ENCODE results near the gene GBP1.
"Not testable (repeated sequence)": the region's sequence is repeated elsewhere in the genome, so short reads cannot be mapped to it uniquely, and the experiment has no call there.

Gene GBP1

DNA sequence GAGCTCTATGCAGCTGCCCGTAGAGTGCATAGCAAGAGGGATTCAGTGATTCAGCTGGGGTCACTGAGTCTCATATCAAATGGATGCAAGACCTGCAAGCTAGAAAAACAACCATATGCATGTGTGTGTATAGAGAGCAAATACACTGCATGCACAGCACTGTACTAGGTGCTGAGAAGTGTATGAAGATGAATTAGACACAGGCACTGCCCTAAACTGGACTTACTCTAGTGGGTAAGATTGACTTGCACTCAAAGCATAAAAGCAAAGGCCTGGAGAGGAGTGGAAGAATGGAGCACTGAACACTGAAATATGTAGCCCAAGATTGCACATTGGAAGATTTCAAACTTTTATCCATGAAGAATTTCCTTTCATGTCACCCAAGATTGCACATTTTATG, 5.5 kb upstream of the GBP1 start:
- no peak for TF ChIP-seq POLR2A (IDR thresholded peaks at IDR 0.05; ENCODE audit: low read depth, low read length)
- no peak for DNase-seq (ENCODE audit: insufficient read length, low spot score)
- peak; percentile 23 for FAIRE-seq

DNA sequence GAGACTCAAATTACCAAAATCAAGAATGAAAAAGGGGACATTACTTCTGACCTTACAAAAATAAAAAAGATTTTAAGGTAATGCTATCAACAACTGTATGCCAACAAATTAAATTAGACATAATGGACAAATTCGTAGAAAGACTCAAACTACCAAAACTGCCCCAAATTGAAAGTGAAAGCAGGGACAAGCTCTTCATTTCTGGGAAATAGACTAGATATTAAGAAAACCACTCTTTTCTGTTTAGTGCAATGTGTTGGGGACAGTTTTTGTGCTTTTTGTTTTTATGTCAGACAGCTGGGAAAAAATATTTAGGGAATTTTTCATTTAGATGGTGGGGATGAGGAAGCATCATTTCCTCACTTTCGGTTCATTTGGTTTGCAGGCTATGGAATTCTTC, 4.9 kb upstream of the GBP1 start:
- DNase-seq (ENCODE audit: insufficient read length, low spot score) (no peak), FAIRE-seq (no peak)
- TF ChIP-seq POLR2A (IDR thresholded peaks at IDR 0.05; ENCODE audit: low read depth, low read length): no peak

- FAIRE-seq (peak; percentile 69), DNase-seq (ENCODE audit: insufficient read length, low spot score) (no peak)
These were observed 3.3 kb upstream of the GBP1 start for GRCh38 chr1:89068291-89068690.

GRCh38 chr1:89064632-89065031, 376 bp downstream of the GBP1 start:
- TF ChIP-seq POLR2A (IDR thresholded peaks at IDR 0.05; ENCODE audit: low read depth, low read length): no peak
- FAIRE-seq: no peak
- DNase-seq (ENCODE audit: insufficient read length, low spot score): no peak

More at GRCh38 chr1:89068291-89068690, 3.3 kb upstream of the GBP1 start:
- TF ChIP-seq POLR2A (IDR thresholded peaks at IDR 0.05; ENCODE audit: low read depth, low read length): no peak

GRCh38 chr1:89063094-89063493, 1.9 kb downstream of the GBP1 start:
- FAIRE-seq: no peak
- no peak for TF ChIP-seq POLR2A (IDR thresholded peaks at IDR 0.05; ENCODE audit: low read depth, low read length)
- DNase-seq (ENCODE audit: insufficient read length, low spot score): no peak

- TF ChIP-seq POLR2A (IDR thresholded peaks at IDR 0.05; ENCODE audit: low read depth, low read length): no peak
- DNase-seq (ENCODE audit: insufficient read length, low spot score): no peak
- FAIRE-seq: no peak
These were observed 4.9 kb downstream of the GBP1 start for GRCh38 chr1:89060091-89060490.

DNA sequence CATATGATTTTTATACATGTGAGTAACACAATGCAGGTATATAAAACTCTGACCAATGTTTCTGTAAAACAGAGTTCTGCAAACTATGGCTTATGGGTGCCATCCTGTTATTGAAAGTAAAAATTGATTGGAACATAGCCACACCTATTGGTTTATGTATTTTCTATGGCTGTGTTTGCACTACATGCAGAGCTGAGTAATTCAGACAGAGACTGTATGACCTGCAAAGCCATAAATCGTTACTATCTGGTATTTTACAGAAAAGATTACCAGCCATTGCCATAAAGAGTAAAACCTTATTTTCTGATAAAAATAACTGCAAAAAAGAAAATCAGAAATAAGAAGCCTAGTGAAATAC, 13.1 kb downstream of the GBP1 start:
- no peak for FAIRE-seq
- no peak for DNase-seq (ENCODE audit: insufficient read length, low spot score)
- no peak for TF ChIP-seq POLR2A (IDR thresholded peaks at IDR 0.05; ENCODE audit: low read depth, low read length)

GRCh38 chr1:89051300-89051954, 13.6 kb downstream of the GBP1 start:
- no peak for FAIRE-seq
- DNase-seq (ENCODE audit: insufficient read length, low spot score): no peak
- no peak for TF ChIP-seq POLR2A (IDR thresholded peaks at IDR 0.05; ENCODE audit: low read depth, low read length)

GRCh38 chr1:89050649-89051033, 14.4 kb downstream of the GBP1 start:
- no peak for TF ChIP-seq POLR2A (IDR thresholded peaks at IDR 0.05; ENCODE audit: low read depth, low read length)
- no peak for DNase-seq (ENCODE audit: insufficient read length, low spot score)
- FAIRE-seq: no peak

DNA sequence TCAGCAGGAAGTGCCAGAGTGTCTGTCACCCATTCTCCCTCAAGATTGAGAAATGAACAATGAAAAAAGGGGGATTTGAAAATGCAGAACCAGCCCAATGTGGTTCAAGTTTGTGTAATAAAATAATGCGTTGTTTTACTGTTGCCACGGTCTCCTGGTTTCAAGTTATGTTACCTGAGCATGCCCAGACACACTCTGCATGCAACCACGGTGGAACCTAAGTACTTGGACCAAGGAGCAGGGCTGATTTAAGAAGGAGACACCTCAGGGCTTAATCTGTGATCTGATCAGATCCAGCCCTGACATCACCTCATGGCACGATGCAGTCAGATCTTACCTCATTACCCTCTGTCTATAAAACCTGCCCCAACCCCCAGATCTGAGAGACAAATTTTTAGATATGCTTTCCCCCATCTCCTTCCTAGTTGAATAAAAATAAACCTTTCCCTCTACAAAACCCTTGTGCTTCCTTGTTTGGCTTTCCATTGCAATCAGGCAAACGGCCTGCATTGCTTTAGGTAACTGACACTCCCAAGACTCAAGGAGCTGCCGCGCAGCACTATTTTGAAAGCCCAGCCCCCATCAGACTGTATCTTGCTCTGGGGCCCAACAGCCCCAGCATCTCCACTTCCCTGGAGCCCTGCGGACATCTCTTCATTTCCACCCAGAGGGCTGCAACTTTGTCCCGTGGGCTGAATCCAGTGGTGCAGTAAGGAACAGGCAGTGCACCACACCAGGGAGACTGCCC, 14.9 kb downstream of the GBP1 start:
- not testable (repeated sequence) for DNase-seq (ENCODE audit: insufficient read length, low spot score); FAIRE-seq

DNA sequence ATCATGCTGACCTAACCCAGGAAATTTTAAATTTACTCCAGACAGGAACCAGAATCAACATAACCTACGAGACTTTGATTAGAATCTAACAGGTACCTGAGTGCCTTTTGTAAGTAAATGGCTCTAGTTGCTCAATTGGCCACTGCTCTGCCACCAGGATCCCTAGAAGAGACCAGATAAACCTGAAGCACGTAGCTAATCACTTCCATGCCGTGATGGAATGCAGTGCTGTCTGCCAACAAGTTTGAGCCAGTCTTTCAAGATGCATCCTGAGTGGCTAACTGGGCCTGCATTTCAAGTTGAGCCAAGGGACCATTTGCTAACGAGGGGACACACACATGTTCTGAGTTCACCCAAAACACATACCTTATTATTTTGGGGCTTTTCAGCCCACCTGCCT, 15.8 kb downstream of the GBP1 start:
- not testable (repeated sequence) for FAIRE-seq; DNase-seq (ENCODE audit: insufficient read length, low spot score)

DNA sequence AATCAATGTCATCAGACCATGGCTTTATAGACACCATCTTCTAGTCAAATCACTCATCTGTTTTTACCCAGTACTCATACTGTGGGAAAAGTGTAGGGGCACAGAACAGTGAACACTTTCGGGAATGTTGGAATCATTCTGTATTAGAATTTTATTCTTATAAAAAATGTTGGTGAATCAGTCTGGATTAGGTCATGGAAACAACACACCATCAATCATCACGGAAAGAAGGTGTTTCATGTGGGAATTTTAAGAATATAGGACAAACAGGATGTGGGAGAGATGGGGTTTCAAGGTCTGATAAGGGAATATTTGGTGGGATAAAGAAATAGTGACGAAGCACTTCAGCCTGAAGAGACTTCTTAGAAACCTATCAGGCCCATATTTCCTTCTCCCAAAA, 17.3 kb downstream of the GBP1 start:
- FAIRE-seq (no peak), DNase-seq (ENCODE audit: insufficient read length, low spot score) (no peak)
- TF ChIP-seq POLR2A (IDR thresholded peaks at IDR 0.05; ENCODE audit: low read depth, low read length): no peak

DNA sequence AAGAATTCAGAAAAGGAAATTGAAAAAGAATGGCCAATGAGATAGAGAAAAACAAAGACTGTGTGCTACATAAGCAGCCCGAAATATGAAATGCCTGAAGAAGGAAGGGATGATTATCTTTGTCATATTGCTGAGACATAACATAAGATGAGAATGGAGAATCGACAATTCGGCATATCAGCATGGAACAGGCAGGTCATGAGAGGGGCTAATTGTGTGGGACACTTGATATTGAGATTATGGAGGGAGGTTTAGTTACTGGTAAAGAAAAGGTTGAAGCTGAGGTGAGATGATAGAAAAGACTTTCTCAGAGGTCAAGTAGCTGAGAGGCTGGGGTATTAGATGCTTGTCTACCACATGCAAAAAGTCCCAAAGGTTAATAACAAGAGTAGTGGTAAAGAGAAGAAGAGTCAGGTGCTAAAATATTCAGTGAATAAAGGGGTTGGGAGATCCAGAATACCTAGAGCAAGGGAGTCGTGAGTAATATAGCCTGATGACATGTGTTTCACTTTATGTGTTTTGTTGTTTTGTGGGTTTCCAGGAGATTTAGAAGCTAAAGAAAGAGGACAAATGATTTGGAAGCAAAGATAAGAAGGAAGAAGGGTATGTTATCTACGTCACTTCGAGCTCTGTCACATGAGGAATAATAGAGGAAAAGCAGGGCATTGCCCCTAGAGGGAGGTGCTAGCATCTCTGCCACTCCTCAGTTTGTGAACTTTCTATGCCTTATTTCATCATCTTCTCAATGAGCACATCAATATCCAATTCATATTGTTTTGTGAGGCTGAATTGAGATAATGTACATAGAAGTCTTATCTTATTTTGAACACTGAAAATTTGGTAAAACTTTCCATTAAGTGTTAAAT, 18.5 kb downstream of the GBP1 start:
- DNase-seq (ENCODE audit: insufficient read length, low spot score); FAIRE-seq: not testable (repeated sequence)

GRCh38 chr1:89044970-89045721, 19.9 kb downstream of the GBP1 start:
- DNase-seq (ENCODE audit: insufficient read length, low spot score): no peak
- TF ChIP-seq POLR2A (IDR thresholded peaks at IDR 0.05; ENCODE audit: low read depth, low read length): no peak
- no peak for FAIRE-seq
